IPS DF 19.7 (cell line): Measurements from ENCODE around the gene USP48.
"Not testable (repeated sequence)": the region's sequence is repeated elsewhere in the genome, so short reads cannot be mapped to it uniquely, and the experiment has no call there.

Source experiments
- DNase-seq: peaks from one replicate; pipeline ENCODE4 v3.0.0-alpha.2; 2013; ENCODE audit warnings: low read depth, low spot score

USP48 gene

DNA sequence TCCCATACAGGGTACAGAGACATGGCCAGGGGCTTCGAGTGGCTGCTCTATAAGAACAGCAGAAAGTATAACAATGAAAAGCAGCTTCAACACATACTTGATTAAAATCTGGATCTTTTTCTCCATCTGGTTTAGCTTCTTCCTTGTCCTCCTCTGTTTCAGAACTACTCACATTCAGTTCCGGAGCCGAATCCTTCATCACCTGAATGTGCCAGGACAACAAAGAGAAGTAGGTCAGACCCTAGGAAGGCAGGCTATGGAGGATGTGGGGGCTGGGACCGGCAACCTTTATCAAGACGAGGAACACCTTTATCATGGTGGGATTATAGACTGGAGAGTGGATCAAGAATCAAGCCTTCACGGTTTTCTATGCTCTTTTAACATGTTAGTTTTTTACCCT, 81.5 kb downstream of the USP48 start:
- no peak for DNase-seq

- no peak for DNase-seq
Observed at GRCh38 chr1:21700094-21700493, 82.9 kb downstream of the USP48 start.

DNA sequence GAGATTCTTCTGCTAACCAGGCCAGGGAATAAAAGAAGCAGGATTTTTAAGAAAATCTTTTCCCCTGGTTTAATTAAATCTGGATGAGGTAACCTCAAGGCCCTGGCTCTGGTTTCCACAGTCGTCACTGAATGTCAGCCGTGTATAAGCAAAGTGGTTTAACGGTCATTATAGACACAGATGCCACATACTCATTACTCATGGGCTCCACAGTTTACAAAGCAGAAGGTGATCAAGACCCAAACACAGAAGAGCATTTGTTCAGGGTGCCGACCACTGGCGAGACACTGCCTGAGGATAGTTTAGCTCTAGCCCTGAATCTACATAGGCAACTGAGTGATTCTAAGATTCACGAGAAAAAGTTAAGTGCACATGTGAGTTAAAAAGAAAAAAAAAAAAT, 86.0 kb downstream of the USP48 start:
- no peak for DNase-seq

- no peak for DNase-seq
Observed at GRCh38 chr1:21693732-21694131, 89.2 kb downstream of the USP48 start.

- DNase-seq: no peak
Observed at GRCh38 chr1:21691739-21692138, 91.2 kb downstream of the USP48 start.

DNA sequence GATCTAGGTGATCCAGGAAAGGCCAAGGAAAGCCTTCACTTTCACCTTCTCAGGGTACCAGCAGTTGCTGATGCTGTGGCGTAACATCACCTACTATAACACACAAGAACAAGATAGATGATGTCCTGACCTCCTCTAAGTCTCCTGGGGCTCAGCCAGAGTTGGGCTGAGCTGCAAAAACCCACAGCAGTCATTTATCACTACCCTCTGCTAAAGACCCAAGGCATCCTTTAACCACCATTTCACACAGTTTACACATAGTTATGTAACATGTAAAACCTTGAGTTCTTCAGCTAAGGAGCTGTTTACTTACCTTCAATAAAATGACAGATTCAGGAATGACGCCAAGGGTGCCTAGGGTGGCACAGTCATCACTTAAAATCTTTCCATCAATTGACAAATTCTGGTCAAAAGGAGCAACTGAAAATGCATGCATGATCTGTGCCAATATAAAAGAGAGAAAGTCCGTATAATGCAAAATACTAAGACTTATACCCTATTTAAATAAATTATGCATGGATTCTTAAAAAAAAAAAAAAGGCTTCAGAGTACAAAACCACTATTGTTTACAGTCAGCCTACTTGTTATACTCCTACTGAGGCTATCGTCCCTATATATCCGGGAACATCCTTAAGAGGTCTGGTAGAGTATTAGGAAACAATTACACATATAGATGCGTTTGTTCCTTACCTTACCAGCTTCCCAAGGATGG, 93.1 kb downstream of the USP48 start:
- no peak for DNase-seq

- DNase-seq: no peak
Observed at GRCh38 chr1:21687081-21687529, 95.8 kb downstream of the USP48 start.

GRCh38 chr1:21685946-21686678, 96.8 kb downstream of the USP48 start:
- DNase-seq: no peak

GRCh38 chr1:21681426-21681825, 101.5 kb downstream of the USP48 start:
- no peak for DNase-seq

- no peak for DNase-seq
Observed at GRCh38 chr1:21680918-21681317, 102.0 kb downstream of the USP48 start.

GRCh38 chr1:21680381-21680780, 102.6 kb downstream of the USP48 start:
- DNase-seq: no peak

GRCh38 chr1:21677168-21677567, 105.8 kb downstream of the USP48 start:
- no peak for DNase-seq

DNA sequence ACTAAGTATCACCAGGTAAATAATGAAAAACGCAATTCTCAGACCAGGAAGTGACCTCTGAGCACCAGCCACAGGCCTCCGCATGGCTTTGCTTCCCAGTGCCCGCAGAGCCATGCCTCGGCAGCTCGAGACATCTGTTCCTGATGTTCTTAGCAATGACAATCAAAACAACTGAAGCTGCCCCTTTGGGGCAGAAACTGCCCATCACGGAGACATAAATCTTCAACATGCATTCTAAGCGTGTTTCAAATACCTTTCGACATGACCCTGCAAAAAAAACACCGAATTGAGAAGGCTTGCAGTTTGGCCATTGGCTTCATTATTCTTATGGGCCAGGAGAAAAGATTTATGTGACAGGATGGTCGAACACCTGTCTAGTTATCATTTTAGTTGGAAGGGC, 108.0 kb downstream of the USP48 start:
- no peak for DNase-seq

GRCh38 chr1:21673853-21674252, 109.1 kb downstream of the USP48 start:
- not testable (repeated sequence) for DNase-seq

- DNase-seq: no peak
Observed at GRCh38 chr1:21673277-21673780, 109.6 kb downstream of the USP48 start.

DNA sequence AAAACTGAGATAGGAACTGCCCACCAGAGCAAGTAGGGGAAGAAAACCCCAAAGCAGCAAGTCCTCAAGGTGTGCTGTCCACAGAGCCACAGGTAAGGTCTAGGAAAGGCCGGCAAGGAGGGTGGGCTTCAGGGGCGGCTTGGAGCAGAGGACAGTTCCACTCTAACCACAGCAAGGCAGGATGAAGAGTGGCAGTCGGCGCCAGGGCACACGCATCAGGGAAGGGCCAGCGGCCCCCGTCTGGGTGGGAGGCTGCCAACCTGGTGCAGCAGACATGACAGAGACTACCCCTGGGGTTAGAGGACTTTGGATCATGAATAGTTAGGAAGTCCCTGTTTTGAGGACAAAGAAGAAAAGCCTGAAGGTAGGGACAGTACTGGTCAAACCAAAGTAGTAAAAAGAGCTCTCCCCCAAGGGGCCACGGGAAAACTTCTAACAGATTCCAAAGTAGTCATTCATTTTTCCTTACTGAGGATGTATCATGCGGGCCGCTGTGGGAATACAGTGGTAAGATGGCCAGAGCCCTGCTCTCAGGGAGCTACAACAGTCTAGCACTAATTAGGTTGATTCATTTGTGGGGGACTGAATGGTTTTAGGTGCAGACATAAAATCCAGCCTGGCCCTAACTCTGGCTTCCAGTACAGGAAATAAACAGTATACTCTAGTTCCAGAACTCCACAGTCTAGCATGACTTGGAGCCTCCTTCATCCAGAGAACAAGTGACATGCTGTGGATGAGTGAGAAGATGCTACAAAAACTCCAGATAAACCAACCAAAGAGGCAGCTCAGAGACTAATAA, 110.3 kb downstream of the USP48 start:
- no peak for DNase-seq

DNA sequence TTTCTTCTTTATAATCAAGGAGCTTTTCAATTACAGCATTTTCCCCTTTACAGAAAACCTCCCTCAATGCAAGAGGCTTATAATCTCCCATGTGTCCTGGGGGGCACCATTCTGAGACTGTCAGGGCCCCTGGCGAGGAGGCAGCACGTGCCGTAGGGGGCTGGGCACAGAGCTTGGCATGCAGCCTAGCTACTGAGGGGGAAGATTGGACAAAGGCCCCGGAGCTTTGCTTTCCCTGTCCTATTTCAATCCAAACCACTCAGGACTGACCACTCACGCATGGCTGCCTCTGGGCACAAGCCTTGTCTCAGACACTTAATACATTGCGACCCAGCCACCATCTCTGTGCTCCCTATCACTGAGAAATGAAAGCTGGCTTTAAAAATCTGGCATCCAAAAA, 111.0 kb downstream of the USP48 start:
- DNase-seq: no peak

DNA sequence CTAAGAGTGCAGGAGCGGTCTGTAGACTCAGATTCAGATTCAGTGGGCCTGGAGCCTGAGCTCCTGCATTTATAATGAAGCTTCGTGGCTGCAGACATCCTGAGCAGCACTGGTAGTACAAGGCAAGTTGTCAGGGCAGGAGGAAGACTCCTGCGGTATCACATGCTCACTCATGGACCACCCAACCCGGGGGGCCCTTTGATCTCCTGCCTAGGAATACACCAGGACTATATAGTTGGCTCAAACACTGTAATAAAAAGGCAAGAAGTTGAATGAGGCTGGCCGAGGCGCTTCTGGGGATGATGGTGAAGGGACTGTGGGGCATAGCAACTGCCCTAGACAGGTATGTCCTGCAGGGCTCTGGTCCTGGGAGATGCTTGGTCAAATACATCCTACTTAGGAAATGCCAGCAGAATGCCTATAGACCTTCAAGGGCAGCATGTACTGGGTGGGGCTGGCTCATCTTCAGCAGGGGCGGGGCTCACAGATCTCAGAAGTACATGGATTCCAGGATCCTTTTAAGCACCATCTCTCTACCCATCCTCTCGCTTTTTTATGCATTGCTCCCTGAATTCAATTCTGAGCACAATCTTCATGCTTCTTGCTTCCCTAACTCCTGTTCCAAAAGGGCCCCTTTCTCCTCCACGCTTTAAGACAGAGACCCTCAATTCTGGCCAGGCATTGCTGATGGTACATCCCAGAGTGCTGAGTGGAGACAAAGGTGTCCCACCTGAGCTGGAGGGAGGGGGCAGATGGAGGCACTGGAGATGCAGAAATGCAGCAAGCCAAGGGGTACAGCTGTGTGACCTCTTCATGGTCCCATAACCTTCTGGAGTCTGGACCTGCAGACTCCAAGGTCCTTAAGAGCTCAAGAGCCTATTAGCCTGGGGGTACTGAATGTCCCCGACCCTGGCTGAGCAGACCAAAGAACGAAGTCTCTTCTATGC, 111.7 kb downstream of the USP48 start:
- no peak for DNase-seq

- DNase-seq: no peak
Observed at GRCh38 chr1:21670059-21670881, 112.7 kb downstream of the USP48 start.
